Measurements from ENCODE around the gene PRCC. TPM values are rescaled to one million over a fixed set of nuclear protein-coding genes. Genes with fewer than 3 reads are reported as not detected.
A peak's percentile ranks its signal among the peaks of the same experiment; 100 is the strongest.

PRCC gene
- total RNA-seq, 1 experiment from 2014 or later, result 103 TPM

- Histone ChIP-seq H3K9me3 (ENCODE audit: low read length) (no peaks in the 10 kb centered on the region), H3K79me2 (ENCODE audit: low read length) (peaks cover 39% of the 10 kb centered on the region), H2AFZ (ENCODE audit: low read length) (peak overlapping the region; percentile 74), H3K9ac (ENCODE audit: low read length) (peak overlapping the region; percentile 94), H3K4me2 (ENCODE audit: low read length) (peak overlapping the region; percentile 90), H3F3A (ENCODE audit: low read length, unreplicated experiment) (peaks cover 12% of the 10 kb centered on the region), H3K36me3 (ENCODE audit: low read depth, low read length) (peaks cover 36% of the 10 kb centered on the region), H3K9me2 (replicated peaks; ENCODE audit: low read length) (no peaks in the 10 kb centered on the region), H3K27me3 (ENCODE audit: low read length) (no peaks in the 10 kb centered on the region), H3K4me1 (ENCODE audit: insufficient read depth, low read length) (peaks cover 16% of the 10 kb centered on the region), H3K27ac (ENCODE audit: low read length) (peak overlapping the region; percentile 61), H4K20me1 (ENCODE audit: low read length) (no peaks in the 10 kb centered on the region), H3K4me3 (ENCODE audit: low read length) (peak overlapping the region; percentile 78)
- intact Hi-C loops (cut with micrococcal nuclease), result no loop called here
- BruUV-seq (replicated peaks), result no TSS peak
- peak; percentile 5 for ATAC-seq
- no peak for TF ChIP-seq CTCF (conservative IDR thresholded peaks at IDR 0.05; ENCODE audit: low read depth, low read length)
- no peak for TF ChIP-seq EZH2phosphoT487 (IDR thresholded peaks at IDR 0.05; ENCODE audit: borderline replicate concordance, low read length)
- no peak for TF ChIP-seq EZH2 (IDR thresholded peaks at IDR 0.05; ENCODE audit: low read length, unreplicated experiment)
- peak; percentile 38 for DNase-seq
- ChIA-PET CTCF (interaction anchor here (0.6 to 1.6 kb wide), 4 partner anchors 14 to 63 kb away, joined by 3 to 11 read pairs (median 8); partner anchors contain the start of genes NES and PRCC), POLR2A (ENCODE audit: unreplicated experiment) (interaction anchor here (0.9 to 1.7 kb wide), 5 partner anchors 12 to 37 kb away, joined by 4 to 28 read pairs (median 7); partner anchors contain the start of genes ISG20L2, METTL25B and PRCC)
Measured at GRCh38 chr1:156740237-156740740, 27.0 kb upstream of the PRCC start.

- Histone ChIP-seq H3K9me3 (ENCODE audit: low read length) (no peaks in the 10 kb centered on the region), H4K20me1 (ENCODE audit: low read length) (no peaks in the 10 kb centered on the region), H3K27ac (ENCODE audit: low read length) (peak within 1 kb of the TSS; percentile 61), H2AFZ (ENCODE audit: low read length) (peak within 1 kb of the TSS; percentile 74), H3K4me1 (ENCODE audit: insufficient read depth, low read length) (peaks cover 22% of the 10 kb centered on the region), H3K4me2 (ENCODE audit: low read length) (peak within 1 kb of the TSS; percentile 90), H3K36me3 (ENCODE audit: low read depth, low read length) (peaks cover 42% of the 10 kb centered on the region), H3K4me3 (ENCODE audit: low read length) (peak within 1 kb of the TSS; percentile 78), H3K79me2 (ENCODE audit: low read length) (peaks cover 45% of the 10 kb centered on the region), H3K9ac (ENCODE audit: low read length) (peak within 1 kb of the TSS; percentile 94), H3K9me2 (replicated peaks; ENCODE audit: low read length) (no peaks in the 10 kb centered on the region), H3F3A (ENCODE audit: low read length, unreplicated experiment) (peaks cover 17% of the 10 kb centered on the region), H3K27me3 (ENCODE audit: low read length) (no peaks in the 10 kb centered on the region)
- BruUV-seq (replicated peaks), result TSS peak; percentile 22
- intact Hi-C loops (cut with micrococcal nuclease), result loop anchor here (1.0 kb wide), 2 partner anchors 13 to 26 kb away; partner anchors contain the start of genes ISG20L2, METTL25B and PRCC
- peak; percentile 99 for DNase-seq
- ChIA-PET CTCF (interaction anchor here (0.6 to 1.6 kb wide), 7 partner anchors 12 to 119 kb away, joined by 3 to 11 read pairs (median 4); partner anchors contain the start of genes ISG20L2, METTL25B, NES and PRCC), POLR2A (ENCODE audit: unreplicated experiment) (interaction anchor here (0.6 to 1.7 kb wide), 9 partner anchors 11 to 141 kb away, joined by 3 to 28 read pairs (median 5); partner anchors contain the start of genes HDGF, ISG20L2, METTL25B and PRCC)
- peak; percentile 89 for ATAC-seq
- TF ChIP-seq EZH2 (IDR thresholded peaks at IDR 0.05; ENCODE audit: low read length, unreplicated experiment) (no peak), EZH2phosphoT487 (IDR thresholded peaks at IDR 0.05; ENCODE audit: borderline replicate concordance, low read length) (no peak), CTCF (conservative IDR thresholded peaks at IDR 0.05; ENCODE audit: low read depth, low read length) (no peak)
Measured at GRCh38 chr1:156740741-156741480, 26.4 kb upstream of the PRCC start, which contains the start of gene MRPL24. MRPL24 (minus strand) TSS chr1:156741088; CDS start chr1:156738704, 2,384 bp downstream.
